Activated CD4-positive, alpha-beta T cell treated with anti-CD3 and anti-CD28 coated beads for 4 hours (primary cell): ENCODE measurements around the gene ENTPD6.
"Not testable (repeated sequence)": the region's sequence is repeated elsewhere in the genome, so short reads cannot be mapped to it uniquely, and the experiment has no call there.

Experiments
- DNase-seq, 2 donors: peaks; one replicate each; pipeline ENCODE4 v3.0.0-alpha.2; 2020

ENTPD6 gene

GRCh38 chr20:25195014-25195961, at the start of gene ENTPD6:
TSS of gene ENTPD6 (plus strand) at chr20:25195712. CDS start at chr20:25206537, 10,825 bp downstream.
- peak; percentile 90 to 91 for DNase-seq

GRCh38 chr20:25146976-25147375, 48.5 kb upstream of the ENTPD6 start:
- DNase-seq = no peak

- no peak for DNase-seq
Observed at GRCh38 chr20:25147716-25148115, 47.8 kb upstream of the ENTPD6 start.

- DNase-seq = peak; percentile 56 to 68
Observed at GRCh38 chr20:25148181-25148981, 47.1 kb upstream of the ENTPD6 start.

GRCh38 chr20:25148982-25149846, 46.3 kb upstream of the ENTPD6 start:
- DNase-seq = no peak

- no peak for DNase-seq
Observed at GRCh38 chr20:25150016-25150415, 45.5 kb upstream of the ENTPD6 start.

GRCh38 chr20:25158043-25158442, 37.5 kb upstream of the ENTPD6 start:
- no peak for DNase-seq

- DNase-seq = no peak
Observed at GRCh38 chr20:25160467-25160866, 35.0 kb upstream of the ENTPD6 start.

- DNase-seq = no peak
Observed at GRCh38 chr20:25160897-25161296, 34.6 kb upstream of the ENTPD6 start.

GRCh38 chr20:25165128-25165527, 30.4 kb upstream of the ENTPD6 start:
- DNase-seq = no peak

GRCh38 chr20:25166105-25166782, 29.3 kb upstream of the ENTPD6 start:
- not testable (repeated sequence) for DNase-seq

- DNase-seq = no peak
Observed at GRCh38 chr20:25173321-25173720, 22.2 kb upstream of the ENTPD6 start.

GRCh38 chr20:25173886-25174308, 21.6 kb upstream of the ENTPD6 start:
- DNase-seq = no peak

- no peak for DNase-seq
Observed at GRCh38 chr20:25176184-25176583, 19.3 kb upstream of the ENTPD6 start.

- DNase-seq = no peak
Observed at GRCh38 chr20:25177890-25178321, 17.6 kb upstream of the ENTPD6 start.

GRCh38 chr20:25178563-25179438, 16.7 kb upstream of the ENTPD6 start:
- peak in 1 of 2 donors; percentile 11 for DNase-seq

GRCh38 chr20:25179439-25180089, 15.9 kb upstream of the ENTPD6 start:
- no peak for DNase-seq

GRCh38 chr20:25184391-25184790, 11.1 kb upstream of the ENTPD6 start:
- not testable (repeated sequence) for DNase-seq

GRCh38 chr20:25187220-25187619, 8.3 kb upstream of the ENTPD6 start:
- no peak for DNase-seq

- no peak for DNase-seq
Observed at GRCh38 chr20:25187635-25188034, 7.9 kb upstream of the ENTPD6 start.
